Neural cell (in vitro differentiated cells): Measurements from ENCODE around the gene RPIA. TPM values are rescaled to one million over a fixed set of nuclear protein-coding genes. Genes with fewer than 3 reads are reported as not detected.
"Not testable (repeated sequence)": the region's sequence is repeated elsewhere in the genome, so short reads cannot be mapped to it uniquely, and the experiment has no call there.

ENCODE experiments used
- H2AFZ ChIP-seq: fragments of 200-600, 300-800 bp; sonication (generic), shearing (Covaris generic); 2 replicates; pipeline ENCODE4 v1.6.0; 2014; ENCODE audit warnings: low read depth, mild to moderate bottlenecking, antibody characterized with exemption, low read length, moderate library complexity
- H3F3A ChIP-seq: fragments of 200-600 bp; shearing (Covaris generic); 2 replicates; pipeline ENCODE4 v1.6.1; 2016; ENCODE audit warnings: mild to moderate bottlenecking, moderate library complexity, mixed read lengths, antibody characterized with exemption, low read length; ENCODE audit not compliant: insufficient read depth, poor library complexity, severe bottlenecking
- H3K27ac ChIP-seq: fragments of 200-600, 300-800 bp; sonication (generic), shearing (Covaris generic); 2 replicates; pipeline ENCODE4 v1.5.1; 2014; ENCODE audit warnings: mild to moderate bottlenecking, low read length, moderate library complexity
- H3K27me3 ChIP-seq: fragments of 300-800, 200-600 bp; sonication (generic), shearing (Covaris generic); 2 replicates; pipeline ENCODE4 v1.6.0; 2014; ENCODE audit warnings: mild to moderate bottlenecking, low read depth, low read length, moderate library complexity; ENCODE audit not compliant: insufficient read depth
- H3K36me3 ChIP-seq: fragments of 300-800, 200-600 bp; sonication (generic), shearing (Covaris generic); 2 replicates; pipeline ENCODE4 v1.5.1; 2014; ENCODE audit warnings: mild to moderate bottlenecking, antibody characterized with exemption, low read length, moderate library complexity; ENCODE audit not compliant: insufficient read depth
- H3K4me2 ChIP-seq: fragments of 300-800, 200-600 bp; sonication (generic), shearing (Covaris generic); 2 replicates; pipeline ENCODE4 v1.6.0; 2014; ENCODE audit warnings: mild to moderate bottlenecking, low read length
- H3K4me3 ChIP-seq: fragments of 300-800, 200-600 bp; sonication (generic), shearing (Covaris generic); 2 replicates; pipeline ENCODE4 v1.5.1; 2014; ENCODE audit warnings: mild to moderate bottlenecking, low read length, moderate library complexity
- H3K79me2 ChIP-seq: fragments of 200-600 bp; shearing (Covaris generic); replicated peaks from 2 replicates; pipeline ENCODE4 v1.6.0; 2014; ENCODE audit warnings: mild to moderate bottlenecking, low read length, moderate library complexity; ENCODE audit not compliant: insufficient read depth
- H3K9ac ChIP-seq: fragments of 300-800, 200-600 bp; sonication (generic), shearing (Covaris generic); 2 replicates; pipeline ENCODE4 v1.6.1; 2016; ENCODE audit warnings: mild to moderate bottlenecking, low read length, mixed read lengths
- H3K9me2 ChIP-seq: fragments of 200-600 bp; shearing (Covaris generic); 2 replicates; pipeline ENCODE4 v1.6.1; 2016; ENCODE audit warnings: mild to moderate bottlenecking, low read length, mixed read lengths; ENCODE audit not compliant: insufficient read depth
- H3K9me3 ChIP-seq: fragments of 200-600, 300-800 bp; sonication (generic), shearing (Covaris generic); 2 replicates; pipeline ENCODE4 v1.6.1; 2016; ENCODE audit warnings: mild to moderate bottlenecking, mixed run types, low read length, moderate library complexity, mixed read lengths
- H4K20me1 ChIP-seq: fragments of 200-600 bp; shearing (Covaris generic); 2 replicates; pipeline ENCODE4 v1.6.1; 2016; ENCODE audit warnings: mild to moderate bottlenecking, mixed run types; ENCODE audit not compliant: insufficient read depth
- polyA plus RNA-seq: library from polyadenylated mRNA; depleted of rRNA; stranded (reverse); fragments of >200 nt; gene quantifications from 2 replicates; pipeline ENCODE4 v1.2.3, GENCODE V29; 2014

The RPIA gene
- polyA plus RNA-seq, 1 donor from 2014 or later = 9.7 TPM

DNA sequence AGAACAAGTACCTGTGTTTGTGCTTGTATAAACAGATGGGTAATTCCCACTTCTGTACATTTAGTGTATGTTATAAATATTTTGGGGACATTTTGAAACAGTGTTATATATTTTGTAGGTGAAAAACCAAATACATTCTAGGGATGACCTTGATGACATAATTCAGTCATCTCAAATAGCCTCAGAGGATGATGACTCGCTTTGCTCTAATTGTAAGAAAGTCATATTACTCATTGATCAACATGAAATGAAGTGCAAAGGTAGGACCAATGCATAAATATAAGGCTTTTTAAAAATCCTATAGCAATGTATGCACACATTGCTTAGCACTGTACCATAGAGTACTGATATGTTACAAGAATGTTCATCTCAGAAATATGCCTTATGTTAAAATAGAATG is 105.7 kb downstream of the RPIA start:
- H3K27ac ChIP-seq, H3K9me3 ChIP-seq, H3K9me2 ChIP-seq, H3K27me3 ChIP-seq, H2AFZ ChIP-seq, H3K4me2 ChIP-seq, H3K4me3 ChIP-seq, H3K79me2 ChIP-seq, H3K9ac ChIP-seq, H4K20me1 ChIP-seq, H3K36me3 ChIP-seq, H3F3A ChIP-seq: not testable (repeated sequence)

Other genes with a start within 250 kb of the RPIA start
- gene FOXI3, start 239.0 kb upstream of the RPIA start, polyA plus RNA-seq = not detected in 2 replicates
- gene EIF2AK3, start 64.2 kb upstream of the RPIA start, polyA plus RNA-seq = 21.0 and 23.2 TPM in 2 replicates